Thoracic aorta (tissue), 2 donors: ENCODE results near the gene CORIN. TPM values are rescaled to one million over a fixed set of nuclear protein-coding genes. Genes with fewer than 3 reads are reported as not detected.

ENCODE experiments used
- ATAC-seq: fragments of 150-250 bp; one replicate; pipeline ENCODE4 v1.8.0; 2017; ENCODE audit warnings: low read depth; ENCODE audit not compliant: insufficient number of reproducible peaks, low FRiP score
- DNase-seq: peaks from one replicate; pipeline ENCODE4 v3.0.0-alpha.2; 2020; ENCODE audit warnings: low spot score
- H3K27ac ChIP-seq, 2 donors: fragments of 200-600 bp; sonication (generic); 1 replicate in 1 of 2; 2 replicates in 1 of 2; pipeline ENCODE4 v1.5.1; 2016; ENCODE audit warnings: mild to moderate bottlenecking in 2 of 2, moderate library complexity in 2 of 2
- H3K27me3 ChIP-seq: fragments of 200-600 bp; sonication (generic); replicated peaks from 2 replicates; pipeline ENCODE4 v1.6.0; 2016; ENCODE audit warnings: mild to moderate bottlenecking; ENCODE audit not compliant: insufficient read depth
- H3K36me3 ChIP-seq: fragments of 200-600 bp; sonication (generic); one replicate; pipeline ENCODE4 v1.5.1; 2016
- H3K4me1 ChIP-seq, 2 donors: fragments of 200-600 bp; sonication (generic); 1 replicate in 1 of 2; 2 replicates in 1 of 2; pipeline versions ENCODE4 v1.5.1 to v1.6.0; 2016; ENCODE audit warnings: low read depth in 2 of 2, mild to moderate bottlenecking in 1 of 2; ENCODE audit not compliant: control insufficient read depth in 1 of 2
- H3K4me3 ChIP-seq: fragments of 200-600 bp; sonication (generic); 2 replicates; pipeline ENCODE4 v1.5.1; 2016; ENCODE audit warnings: mild to moderate bottlenecking
- H3K9me3 ChIP-seq: fragments of 200-600 bp; sonication (generic); 2 replicates; pipeline ENCODE4 v1.5.1; 2016
- total RNA-seq, 2 donors: library from RNA; depleted of rRNA; stranded (reverse); fragments of >200 nt; gene quantifications; one replicate each; pipeline versions ENCODE4 v1.1.0 to v1.2.3, GENCODE V29; 2016
- TF ChIP-seq, protein P1 (sequence below): fragments of 200-600 bp; sonication (generic); IDR thresholded peaks from one replicate; pipeline ENCODE4 v1.5.1; 2019; ENCODE audit warnings: antibody characterized with exemption

The CORIN gene
- total RNA-seq, 2 donors from 2014 or later = 0.63 to 1.9 TPM

DNA sequence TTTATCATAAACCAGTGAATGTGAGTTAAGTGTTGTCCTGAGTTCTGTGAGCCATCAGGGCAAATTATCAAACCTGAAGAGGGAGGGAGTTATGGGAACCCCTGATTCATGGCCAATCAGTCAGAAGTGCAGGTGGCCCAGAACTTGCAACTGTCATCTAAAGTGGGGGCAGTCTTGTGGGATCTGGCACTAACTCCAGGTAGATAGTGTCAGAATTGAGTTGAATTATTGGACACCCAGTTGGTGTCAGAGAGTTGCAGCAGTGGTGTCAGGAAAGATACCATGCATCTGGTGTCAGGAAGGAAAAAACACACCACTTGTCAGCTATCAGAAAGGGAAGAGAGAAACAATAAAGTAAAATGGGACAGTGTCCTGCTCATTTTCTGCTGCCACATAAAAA, 8.4 kb downstream of the CORIN start:
- no peak for ATAC-seq
- TF ChIP-seq, protein P1, sequence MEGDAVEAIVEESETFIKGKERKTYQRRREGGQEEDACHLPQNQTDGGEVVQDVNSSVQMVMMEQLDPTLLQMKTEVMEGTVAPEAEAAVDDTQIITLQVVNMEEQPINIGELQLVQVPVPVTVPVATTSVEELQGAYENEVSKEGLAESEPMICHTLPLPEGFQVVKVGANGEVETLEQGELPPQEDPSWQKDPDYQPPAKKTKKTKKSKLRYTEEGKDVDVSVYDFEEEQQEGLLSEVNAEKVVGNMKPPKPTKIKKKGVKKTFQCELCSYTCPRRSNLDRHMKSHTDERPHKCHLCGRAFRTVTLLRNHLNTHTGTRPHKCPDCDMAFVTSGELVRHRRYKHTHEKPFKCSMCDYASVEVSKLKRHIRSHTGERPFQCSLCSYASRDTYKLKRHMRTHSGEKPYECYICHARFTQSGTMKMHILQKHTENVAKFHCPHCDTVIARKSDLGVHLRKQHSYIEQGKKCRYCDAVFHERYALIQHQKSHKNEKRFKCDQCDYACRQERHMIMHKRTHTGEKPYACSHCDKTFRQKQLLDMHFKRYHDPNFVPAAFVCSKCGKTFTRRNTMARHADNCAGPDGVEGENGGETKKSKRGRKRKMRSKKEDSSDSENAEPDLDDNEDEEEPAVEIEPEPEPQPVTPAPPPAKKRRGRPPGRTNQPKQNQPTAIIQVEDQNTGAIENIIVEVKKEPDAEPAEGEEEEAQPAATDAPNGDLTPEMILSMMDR = no peak

GRCh38 chr4:47827343-47828047, 10.4 kb downstream of the CORIN start:
- no peaks in the 10 kb centered on the region for H3K9me3 ChIP-seq
- H3K27me3 ChIP-seq = no peaks in the 10 kb centered on the region
- ATAC-seq (no peak), DNase-seq (no peak)
- no peak overlapping the region for H3K4me3 ChIP-seq
- H3K4me1 ChIP-seq = no peaks in the 10 kb centered on the region
- H3K36me3 ChIP-seq = no peaks in the 10 kb centered on the region
- no peak overlapping the region for H3K27ac ChIP-seq
- TF ChIP-seq, protein P1 = no peak

More for the DNA sequence above, 8.4 kb downstream of the CORIN start:
- no peak for DNase-seq
- Histone ChIP-seq H3K9me3 (no peaks in the 10 kb centered on the region), H3K4me3 (no peak overlapping the region), H3K4me1 (no peaks in the 10 kb centered on the region), H3K36me3 (no peaks in the 10 kb centered on the region), H3K27ac (no peak overlapping the region), H3K27me3 (no peaks in the 10 kb centered on the region)

DNA sequence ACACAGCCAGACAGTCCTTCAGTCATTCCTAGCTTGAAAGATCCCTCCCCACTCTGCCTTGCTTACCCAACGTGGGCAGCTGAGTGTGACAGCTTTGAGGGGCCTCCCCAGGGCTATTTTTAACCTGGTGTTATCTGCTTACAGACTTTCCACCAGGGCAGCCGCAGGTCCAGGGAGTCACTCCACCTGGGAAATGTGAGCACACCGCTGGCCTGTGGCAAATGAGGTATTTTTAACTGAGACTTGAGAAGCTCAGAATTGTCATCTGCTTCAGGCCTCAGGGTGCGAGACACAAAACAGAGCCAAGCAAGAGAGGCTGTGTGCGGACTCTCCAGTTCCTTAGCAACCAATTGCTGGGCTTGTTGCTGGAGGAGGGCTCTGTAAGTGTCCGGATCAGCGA, 13.0 kb downstream of the CORIN start:
- Histone ChIP-seq H3K9me3 (no peaks in the 10 kb centered on the region), H3K36me3 (no peaks in the 10 kb centered on the region), H3K4me3 (no peak overlapping the region), H3K27me3 (no peaks in the 10 kb centered on the region), H3K27ac (no peak overlapping the region), H3K4me1 (no peaks in the 10 kb centered on the region)
- ATAC-seq (no peak), DNase-seq (no peak)
- TF ChIP-seq, protein P1 = no peak

- DNase-seq = no peak
- Histone ChIP-seq H3K27ac (no peak overlapping the region), H3K36me3 (no peaks in the 10 kb centered on the region), H3K4me3 (no peak overlapping the region), H3K9me3 (no peaks in the 10 kb centered on the region), H3K27me3 (no peaks in the 10 kb centered on the region), H3K4me1 (no peaks in the 10 kb centered on the region)
- TF ChIP-seq, protein P1 = no peak
- no peak for ATAC-seq
These were observed 18.7 kb downstream of the CORIN start for GRCh38 chr4:47819178-47819577.

GRCh38 chr4:47817275-47817674, 20.6 kb downstream of the CORIN start:
- TF ChIP-seq, protein P1 = no peak
- no peak for ATAC-seq
- H3K9me3 ChIP-seq = no peaks in the 10 kb centered on the region

More at GRCh38 chr4:47817275-47817674, 20.6 kb downstream of the CORIN start:
- Histone ChIP-seq H3K4me3 (no peak overlapping the region), H3K4me1 (no peaks in the 10 kb centered on the region), H3K27me3 (no peaks in the 10 kb centered on the region), H3K36me3 (no peaks in the 10 kb centered on the region), H3K27ac (no peak overlapping the region)
- DNase-seq = no peak
